Left forelimb (tissue), 1 donor: Measurements from ENCODE around the gene PPP6R2.

Source experiments
- DNase-seq: peaks from one replicate; pipeline ENCODE4 v3.0.0-alpha.2; 2018; ENCODE audit warnings: low spot score

The PPP6R2 gene

DNA sequence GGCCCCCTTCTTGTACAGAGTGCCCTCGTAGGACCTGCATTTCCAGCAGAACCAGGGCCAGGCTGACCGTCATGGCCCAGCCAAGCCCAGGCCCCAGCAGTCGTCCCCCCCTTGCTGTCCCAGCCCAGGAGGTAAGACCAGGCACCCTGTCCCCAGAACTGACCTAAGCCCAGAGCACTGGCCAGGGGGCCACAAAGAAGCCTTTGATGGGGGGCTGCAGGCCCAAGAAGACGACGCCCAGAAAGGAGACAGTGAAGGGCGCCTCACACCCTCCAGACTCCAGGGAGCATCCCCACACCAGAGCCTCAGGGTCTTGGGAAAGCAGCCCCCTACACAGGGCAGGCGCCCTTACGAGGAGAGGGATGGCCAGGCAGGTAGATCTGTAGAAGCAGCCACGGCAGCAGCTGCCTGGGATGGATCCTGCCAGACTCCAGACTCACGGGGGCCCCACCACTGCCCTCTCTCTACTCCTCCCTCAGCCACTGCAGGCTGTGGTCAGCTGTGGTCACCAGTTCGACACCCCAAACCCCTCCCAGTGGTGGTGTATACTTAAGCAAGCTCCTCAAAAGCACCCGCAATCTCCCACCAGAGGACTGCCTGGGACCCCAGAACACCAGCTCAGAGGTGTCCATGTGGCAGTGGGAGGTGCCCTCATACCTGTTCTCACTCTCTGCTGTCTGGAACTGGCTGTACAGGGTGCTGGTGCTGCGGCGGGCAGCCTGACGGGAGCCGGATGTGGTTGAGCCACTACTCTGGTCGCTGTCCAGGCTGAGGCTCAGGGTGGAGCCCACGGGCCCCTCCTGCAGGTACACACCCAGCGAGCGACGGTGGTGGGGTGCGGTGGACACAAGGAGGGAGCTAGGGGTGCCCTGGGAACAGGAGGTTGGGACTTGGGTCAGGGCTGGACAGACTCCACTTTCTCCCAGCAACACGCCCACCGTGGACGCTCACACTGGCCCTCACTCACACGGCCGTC lies 104.7 kb downstream of the PPP6R2 start:
- DNase-seq, result no peak

DNA sequence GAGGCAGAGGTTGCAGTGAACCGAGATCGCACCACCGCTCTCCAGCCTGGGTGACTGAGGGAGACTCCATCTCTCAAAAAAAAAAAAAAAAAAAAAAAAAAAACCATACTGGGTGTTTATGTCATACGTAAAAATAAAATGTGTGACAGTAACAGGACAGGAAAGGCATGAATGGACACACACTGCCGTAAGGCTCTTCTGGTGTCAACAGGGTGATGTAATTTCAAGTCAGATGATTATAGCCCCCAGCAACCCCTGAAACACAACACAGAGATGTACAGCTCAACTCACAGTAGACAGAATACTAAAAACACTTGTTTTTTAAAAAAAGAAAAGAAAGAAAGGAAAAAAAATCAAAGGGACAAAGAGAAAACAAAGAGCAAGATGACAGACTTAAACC lies 109.5 kb downstream of the PPP6R2 start:
- no peak for DNase-seq

DNA sequence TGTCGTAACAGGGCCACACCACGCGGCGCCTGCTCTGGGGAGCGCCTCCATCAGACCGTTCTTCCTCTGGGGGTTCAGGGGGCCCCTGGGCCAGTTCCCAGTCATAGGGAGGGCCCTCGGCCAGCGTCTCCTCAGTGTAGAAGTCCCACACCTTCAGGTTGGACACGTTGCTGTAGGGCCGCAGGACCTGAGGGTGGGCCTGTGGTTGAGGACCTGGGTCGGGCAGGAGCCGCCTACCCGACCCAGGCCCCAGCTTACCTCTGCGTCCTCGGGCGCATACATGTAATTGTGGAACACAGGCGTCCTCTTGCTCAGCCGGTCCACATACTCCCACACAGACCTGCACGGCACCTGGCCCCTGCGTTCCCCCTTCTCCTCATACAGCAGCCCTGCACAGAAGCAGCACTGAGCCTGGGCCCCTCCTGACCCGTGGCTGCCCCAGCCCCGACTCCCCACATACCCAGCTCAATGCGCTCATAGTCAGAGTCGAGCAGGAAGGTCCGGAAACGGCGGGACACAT lies 111.5 kb downstream of the PPP6R2 start:
- no peak for DNase-seq

DNA sequence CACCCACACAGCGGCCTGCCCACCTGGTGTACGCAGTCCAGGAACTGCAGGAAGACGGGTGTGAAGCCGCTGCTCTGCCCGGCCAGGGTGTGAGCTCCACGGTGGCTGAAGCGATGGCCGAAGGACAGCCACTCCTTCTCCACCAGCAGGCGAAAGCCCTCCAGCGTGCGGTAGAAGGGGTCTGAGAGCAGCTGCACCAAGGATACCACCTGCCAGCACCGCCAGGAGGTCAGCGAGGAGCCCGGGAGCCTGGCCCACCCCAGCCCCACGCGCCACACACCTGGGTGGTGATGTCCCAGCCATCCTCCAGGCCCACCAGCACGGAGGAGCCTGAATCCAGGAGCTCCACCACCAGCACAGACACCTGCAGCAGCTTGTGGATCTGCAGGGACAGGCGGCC lies 112.1 kb downstream of the PPP6R2 start:
- no peak for DNase-seq

DNA sequence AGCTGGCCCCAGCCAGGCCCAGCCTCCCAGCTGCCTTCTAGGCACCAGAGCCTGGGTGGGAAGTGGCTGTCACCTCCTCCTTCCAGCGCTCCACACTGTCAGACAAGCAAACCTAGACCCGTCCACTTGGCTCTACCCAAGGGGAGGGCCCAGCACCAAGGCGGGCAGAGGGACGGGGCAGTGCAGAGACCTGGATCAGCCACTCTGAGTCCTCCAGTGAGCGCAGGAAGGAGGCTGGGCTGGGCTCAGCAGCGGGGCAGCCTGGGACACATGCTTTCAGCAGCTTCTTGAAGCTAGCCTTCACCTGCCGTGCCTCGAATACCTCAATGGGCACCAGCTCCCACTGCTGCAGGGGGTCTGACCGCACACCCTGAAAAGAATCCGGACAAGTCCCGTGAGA lies 112.9 kb downstream of the PPP6R2 start:
- DNase-seq, result no peak

DNA sequence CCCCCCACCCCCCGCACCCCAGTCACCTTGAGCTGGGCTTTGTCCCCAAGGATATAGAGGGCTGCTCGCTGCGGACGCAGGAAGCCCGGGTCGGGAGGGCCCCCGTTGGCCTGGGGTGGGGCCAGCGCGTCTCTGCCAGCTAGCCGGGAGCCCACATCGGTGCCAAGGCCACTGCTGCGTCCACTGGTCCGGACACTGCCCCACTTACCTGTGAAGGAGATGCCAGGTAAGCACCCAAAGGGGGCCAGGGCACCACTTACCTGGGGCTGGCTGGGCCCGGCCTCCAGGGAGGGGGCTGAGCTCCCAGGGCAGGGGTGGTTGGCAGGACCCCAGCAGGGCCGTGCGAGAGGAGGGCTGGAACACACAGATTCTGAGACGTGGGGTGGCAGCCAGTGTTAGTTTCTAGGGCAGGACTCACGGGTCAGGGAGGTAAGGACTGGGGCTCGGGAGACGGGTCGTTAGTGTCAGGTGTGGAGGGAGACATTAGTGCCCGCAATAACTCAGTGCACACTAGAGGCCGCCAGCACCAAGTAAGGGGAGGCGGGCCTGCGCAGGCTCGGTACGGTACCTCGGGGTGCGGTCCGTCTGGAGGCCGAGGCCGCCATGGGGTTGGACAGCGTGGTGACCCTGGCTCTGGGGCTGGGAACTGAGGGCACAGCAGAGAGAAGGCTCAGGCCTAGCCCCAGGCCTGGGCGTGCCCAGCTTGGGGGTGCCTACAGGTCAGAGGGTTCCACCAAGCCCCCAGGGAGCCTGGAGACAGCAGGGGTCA lies 113.5 kb downstream of the PPP6R2 start:
- DNase-seq, result no peak

DNA sequence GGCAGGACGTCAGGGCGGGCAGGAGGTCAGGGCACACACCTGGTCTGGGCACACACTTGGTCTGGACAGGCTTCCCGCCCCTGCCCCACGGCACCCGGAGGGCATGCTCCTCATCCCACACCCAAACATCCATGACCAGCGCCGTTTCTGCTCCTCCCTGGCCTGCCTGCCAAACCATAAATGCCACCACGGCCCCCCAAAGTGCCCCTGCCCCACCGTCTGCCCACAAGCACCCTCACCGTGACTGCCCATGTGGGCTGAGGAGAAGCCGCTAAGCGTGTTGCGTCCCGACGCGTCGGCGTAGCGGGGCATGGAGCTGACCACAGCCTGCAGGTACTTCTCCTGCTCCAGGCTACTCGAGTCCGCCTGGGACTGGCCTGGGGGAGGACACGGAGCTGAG lies 115.9 kb downstream of the PPP6R2 start:
- no peak for DNase-seq

DNA sequence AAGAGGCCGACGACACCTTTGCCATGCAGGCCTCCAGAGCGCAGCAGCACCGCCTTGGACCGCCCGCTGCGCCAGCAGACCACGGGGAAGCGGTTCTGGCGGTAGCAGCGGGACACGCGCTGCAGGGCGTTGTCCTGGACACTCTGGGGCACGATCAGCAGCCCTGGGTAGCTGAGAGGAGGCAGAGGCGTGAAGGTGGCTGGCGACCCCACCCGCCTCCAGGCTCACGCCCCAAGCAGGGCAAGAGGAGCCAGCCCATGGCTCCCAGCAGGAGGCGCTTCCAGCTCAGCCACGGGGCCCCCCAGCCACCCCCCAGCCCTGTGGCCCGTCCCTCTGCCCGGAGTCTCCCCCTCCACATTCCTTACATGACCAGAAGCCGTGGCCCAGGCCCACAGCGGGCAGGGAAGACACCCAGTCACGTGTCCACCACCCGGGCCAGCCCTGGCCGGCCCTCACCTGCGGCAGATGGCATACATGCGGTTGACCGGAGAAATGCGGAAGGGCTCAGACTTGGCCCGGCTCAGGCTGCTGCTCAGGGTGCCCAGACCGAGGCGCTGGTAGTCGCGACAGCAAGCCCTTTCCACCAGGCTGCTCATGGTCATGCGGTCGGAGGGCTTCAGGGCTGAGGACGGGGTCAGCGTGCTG lies 116.5 kb downstream of the PPP6R2 start:
- DNase-seq, result no peak

DNA sequence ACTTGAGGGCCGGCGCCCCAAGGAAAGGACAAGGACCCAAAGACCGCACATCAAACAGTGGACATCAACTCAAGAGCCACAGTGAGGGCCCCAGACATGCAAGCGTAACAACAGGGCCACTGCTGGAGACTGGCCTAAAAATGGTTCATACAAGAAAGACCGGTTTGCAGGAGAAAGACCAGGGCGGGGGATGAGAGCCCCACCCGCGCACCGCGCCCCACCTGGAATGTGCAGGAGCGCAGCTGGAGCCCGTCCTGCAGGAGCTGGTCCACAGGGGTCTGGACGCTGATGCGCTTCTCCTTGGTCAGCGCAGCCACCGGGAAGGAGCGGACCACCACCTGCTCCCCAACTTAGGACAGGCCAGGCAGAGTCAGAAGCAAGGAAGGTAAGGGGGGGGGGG lies 117.8 kb downstream of the PPP6R2 start:
- DNase-seq, result no peak

DNA sequence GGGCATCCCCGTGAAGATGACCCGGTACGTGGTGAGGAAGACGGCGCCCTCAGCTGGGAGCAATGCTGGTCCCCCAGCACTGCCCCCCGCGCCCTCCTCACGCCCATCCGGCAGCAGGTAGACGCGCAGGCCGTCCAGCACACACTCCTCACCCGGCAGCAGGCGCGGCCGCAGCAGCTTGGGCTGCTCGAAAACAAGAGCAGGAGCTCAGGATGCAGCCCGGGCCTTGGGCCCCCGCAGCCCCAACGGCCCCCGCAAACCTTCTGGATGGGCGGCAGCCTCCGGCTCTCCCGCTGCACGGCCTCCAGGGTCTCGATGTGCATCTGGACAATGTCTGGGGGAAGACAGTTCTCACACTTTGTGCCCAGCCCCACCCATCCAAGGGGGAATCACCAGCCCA lies 118.4 kb downstream of the PPP6R2 start:
- DNase-seq, result no peak

DNA sequence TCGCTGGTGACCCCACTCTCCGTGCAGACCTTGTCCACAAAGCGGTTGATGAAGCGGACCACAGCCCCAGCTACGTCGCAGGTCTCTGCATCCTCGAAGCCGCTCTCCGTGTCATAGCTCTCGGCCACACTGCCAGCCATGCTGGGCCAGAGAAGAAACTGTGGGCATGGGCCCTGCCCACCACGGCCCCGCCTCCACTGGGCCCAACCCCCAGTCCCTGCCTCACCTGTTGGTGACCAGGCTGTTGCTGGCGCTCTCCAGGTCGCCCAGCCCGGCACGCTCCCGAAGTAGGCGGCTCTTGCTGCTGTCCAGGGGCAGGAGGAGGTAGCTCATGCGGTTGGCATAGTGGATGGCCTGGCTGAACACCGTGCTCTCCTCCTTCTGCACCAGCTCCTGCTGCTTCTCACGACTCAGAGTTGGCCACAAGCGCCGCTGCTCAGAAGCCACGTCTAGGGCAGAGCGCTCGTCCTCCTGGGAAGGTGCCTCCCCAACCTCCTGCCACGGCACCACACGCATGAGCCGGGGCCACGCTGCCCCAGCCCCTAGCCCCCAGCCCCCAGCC lies 118.9 kb downstream of the PPP6R2 start:
- no peak for DNase-seq

DNA sequence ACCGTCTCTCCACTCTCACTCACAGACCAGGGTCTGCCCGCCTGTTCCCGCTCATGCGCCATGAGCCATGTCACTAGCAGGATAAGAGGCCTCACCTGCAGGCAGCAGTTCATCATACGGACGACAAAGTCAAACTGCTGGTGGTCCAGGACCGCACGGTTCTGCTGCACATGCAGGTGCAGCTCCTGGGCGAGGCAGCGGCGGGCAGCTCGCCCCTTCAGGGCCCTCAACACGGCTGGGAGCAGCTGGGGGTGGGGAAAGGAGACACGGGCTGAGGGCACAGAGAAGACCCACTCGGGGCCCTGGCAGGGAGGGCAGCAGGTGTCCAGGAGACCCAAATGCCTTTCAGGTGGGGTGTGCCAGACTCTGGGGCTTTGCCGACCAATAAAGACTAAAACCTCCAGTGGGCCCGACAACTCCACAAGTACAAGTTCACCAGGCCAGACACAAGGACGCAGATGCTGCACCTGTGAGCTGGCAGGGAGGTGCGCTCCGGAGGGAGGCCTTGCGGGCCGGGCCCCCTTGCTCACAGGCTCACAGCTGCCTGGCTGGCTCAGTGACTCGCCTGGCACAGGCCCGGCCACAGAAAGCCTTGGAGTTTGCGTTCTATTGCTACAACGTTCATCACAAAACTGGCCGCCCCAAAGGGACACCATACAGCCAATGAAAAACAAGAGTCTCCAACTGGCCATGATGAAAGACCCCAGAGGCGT lies 120.2 kb downstream of the PPP6R2 start:
- no peak for DNase-seq

DNA sequence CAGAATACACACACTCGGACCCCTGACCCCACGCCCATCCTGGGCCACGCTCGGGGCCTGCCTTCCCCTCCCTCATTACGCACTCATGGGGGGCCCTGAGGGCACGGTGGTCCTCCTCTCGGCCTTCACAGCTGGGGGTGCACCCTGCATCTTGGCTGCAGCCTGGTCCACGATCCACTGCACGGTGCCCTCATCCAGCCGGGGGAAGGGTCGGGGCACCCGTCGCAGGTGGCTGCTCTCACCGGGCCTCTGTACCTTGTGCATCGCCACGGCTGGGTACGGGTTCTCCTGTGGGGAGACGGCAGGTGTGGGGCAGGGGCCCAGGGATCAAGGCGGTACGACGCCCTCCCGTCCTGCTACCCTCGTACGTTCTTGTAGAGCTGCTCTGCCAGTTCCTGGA lies 121.3 kb downstream of the PPP6R2 start:
- no peak for DNase-seq

DNA sequence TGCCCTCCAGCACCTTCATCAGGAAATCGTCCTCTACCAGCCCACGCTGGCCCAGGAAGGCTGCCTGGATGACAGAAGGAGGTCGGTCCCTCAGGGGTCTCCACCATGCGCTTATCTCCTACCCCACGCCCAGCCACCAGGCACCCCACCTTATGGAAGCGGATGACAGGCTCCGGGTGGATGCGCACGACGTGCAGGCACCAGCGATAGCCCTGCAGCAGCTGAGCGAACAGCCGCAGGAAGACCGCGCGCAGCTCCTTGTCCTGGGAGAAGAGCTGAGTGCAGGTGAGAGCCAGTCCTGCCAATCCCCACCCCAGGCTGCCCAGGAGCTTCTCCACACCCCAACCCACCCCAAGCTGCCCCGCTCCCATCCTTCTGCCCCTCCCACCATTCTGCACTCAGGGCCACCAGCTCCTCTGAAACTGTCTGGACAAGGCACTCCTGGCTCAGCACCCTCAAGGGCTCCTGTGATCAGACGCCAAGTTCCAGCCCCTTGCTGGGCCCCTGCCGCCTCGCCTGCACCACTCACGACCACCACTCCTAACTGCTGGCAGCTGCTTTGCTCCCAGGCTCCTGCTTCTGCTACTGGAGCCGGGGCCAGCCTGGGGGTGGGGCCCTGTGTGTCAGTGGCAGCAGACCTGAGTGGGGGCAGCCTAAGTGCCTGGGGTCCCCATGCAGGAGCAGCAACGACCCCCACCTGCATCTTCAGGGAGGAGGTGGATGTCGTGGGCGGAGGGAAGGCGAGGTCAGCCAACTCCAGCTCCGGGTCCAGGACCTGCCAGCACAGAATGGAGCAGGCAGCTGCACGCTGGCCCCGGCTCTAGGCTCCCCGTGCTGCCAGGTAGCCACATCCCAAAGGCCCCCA lies 122.2 kb downstream of the PPP6R2 start:
- no peak for DNase-seq

DNA sequence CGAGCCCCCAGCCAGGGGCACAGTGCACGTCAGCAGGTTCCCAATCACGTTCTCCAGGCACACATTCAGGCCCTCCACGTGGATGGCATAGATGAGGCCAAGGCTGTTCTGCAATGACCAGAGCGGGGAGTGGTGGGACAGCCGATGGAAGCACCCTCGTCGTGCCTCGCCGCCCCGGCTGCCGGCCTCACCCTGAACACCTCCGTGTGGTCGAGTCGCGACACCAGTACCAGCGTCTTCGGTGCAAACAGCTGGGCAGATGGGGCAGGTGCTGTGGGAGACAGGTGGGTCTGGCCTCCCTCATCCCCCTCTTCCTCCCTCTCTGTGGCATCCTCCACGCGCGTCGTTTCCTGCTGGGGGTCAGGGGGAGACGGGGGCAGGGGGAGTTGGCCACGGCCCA lies 124.2 kb downstream of the PPP6R2 start:
- no peak for DNase-seq

DNA sequence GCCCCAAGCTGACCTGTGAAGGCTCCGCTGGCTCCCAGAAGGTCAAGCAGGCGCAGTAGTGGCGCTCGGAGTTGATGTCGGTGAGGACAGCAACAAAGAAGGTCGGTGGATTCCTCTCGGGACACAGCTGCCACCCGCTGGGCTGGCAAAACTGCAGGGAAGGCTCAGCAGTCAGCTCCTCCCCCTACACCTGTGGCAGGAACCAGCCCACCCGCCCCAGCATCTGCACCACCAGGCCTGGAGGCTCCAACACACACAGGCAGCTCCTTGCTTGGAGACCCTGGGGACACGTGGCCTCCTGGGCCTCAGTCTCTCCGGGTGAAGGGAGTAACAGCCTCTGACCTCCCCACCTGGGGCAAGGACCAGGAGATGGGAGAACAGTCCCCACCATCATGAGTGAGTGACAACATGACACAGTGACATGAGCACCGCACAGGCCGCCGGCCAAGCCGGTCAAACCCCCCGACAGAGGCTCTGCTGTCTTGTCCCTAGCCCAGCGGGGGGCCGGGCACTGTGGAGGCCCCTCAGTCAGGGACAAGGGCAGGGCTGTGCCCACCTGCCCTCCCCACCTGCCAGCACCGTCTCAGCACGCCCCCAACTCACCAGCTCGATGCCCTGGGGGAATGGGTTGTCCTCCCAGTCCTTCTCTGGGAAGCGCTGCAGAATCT lies 124.8 kb downstream of the PPP6R2 start:
- no peak for DNase-seq

DNA sequence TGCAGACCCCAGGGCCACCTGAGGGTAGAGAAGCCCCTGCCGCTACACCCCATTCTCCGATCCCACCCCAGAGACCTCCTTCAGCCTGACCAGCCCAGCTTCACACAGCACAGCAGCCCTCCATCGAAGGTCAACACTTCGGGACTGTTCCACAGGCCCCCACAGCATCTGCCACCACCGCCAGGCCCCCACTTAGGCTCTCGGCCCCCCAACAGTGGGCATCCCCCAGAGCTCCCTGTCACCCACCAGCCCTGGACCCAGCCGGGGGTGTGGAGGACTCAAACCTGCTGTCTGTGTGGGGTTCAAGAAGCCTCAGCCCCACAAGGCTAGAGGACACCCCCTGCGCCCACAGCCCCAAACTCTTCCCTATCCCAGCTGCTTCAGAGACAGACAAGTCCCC lies 125.5 kb downstream of the PPP6R2 start:
- DNase-seq, result no peak

DNA sequence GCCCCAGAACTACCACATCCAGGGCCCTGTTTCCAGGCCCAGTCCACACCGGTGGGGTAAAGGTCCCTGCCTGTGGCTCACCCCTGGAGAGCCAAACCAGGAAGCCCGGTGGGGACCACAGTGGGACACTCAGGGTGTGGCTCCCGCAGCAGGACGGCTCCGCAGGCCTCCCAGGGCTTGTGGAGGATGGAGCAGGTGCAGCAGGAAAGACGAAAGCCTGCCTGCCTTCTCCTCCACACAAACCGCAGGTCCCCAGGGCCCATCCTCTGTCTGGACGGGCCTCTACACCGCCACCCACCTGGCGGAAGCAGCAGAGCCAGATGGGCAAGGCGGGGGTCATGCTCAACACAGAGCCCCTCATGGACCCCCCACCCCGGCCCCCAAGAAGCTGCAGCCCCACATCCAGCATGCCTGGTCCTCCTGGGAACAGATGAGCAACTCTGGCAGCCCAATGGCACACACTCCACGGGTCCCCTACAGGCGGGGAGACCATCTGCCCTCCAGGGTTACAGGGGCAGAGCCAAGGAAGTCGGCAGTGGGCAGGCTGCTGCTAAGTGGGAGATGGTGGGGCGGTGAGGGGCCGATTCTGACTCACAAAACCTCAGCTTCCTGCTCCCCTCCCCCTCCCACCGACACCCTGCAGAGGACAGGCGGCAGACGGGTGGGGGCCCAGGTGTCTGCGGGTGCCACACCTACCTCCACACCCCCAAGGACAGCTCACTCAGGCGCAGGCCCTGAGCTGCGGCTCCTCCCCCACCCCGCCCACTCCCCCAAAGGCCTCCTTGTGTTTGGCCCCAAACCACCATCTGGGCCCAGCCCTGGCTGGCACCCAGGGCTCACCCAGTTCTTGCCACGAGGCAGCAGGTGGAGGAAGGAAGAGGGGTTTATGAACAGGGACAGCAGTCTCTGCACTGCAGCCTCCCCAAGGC lies 126.5 kb downstream of the PPP6R2 start:
- DNase-seq, result no peak

DNA sequence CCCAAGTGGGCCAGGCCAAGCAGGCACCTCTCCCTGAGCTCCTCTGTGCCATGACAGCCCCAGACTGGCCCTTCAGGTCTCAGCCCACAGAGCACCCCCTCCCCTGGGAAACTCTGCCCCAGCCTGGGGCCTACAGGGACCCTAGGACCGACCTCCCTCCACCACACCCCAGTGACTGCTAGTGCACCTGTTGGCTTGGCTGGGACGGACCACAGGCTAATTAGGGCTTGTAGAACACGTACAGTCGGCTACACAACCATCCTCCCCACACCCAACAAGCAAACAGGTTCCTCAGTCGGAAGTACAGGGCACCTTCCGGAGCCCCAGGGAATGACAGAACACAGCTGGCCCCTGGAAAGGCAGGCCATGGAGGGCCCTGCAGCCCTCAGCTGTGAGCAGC lies 127.4 kb downstream of the PPP6R2 start:
- no peak for DNase-seq
